NCI-H748 treated with DMSO at 0.1 percent for 48 hours (cell line): ENCODE data around the gene RNF180.
"Not testable (repeated sequence)": the region's sequence is repeated elsewhere in the genome, so short reads cannot be mapped to it uniquely, and the experiment has no call there.

ENCODE experiments used
- DNase-seq: peaks from one replicate; lab custom pipeline; 2025; lab: John Stamatoyannopoulos, UW

Gene RNF180

GRCh38 chr5:64181440-64181839 lies 15.8 kb downstream of the RNF180 start:
- no peak for DNase-seq

GRCh38 chr5:64183956-64184355 lies 18.3 kb downstream of the RNF180 start:
- DNase-seq, result no peak

DNA sequence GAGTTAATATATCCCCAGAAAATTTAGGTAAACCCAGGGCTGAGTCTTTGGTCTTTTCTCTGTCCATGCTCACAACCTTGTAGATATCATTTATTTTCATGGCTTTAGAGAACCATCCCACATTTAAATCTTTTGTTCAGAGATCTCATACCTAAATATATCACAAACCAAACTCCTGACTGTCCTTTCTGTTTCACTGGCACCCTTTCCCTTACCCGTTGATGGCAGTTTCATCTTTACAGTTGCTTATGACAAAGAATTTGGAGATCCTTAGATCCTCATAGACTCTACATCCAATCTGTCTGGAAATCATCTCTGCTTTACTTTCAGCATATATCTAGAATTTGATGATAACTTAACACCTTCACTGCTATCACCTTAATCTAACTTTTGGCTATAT lies 19.2 kb downstream of the RNF180 start:
- DNase-seq, result no peak

- DNase-seq, result no peak
Observed at GRCh38 chr5:64188776-64189175, 23.1 kb downstream of the RNF180 start.

DNA sequence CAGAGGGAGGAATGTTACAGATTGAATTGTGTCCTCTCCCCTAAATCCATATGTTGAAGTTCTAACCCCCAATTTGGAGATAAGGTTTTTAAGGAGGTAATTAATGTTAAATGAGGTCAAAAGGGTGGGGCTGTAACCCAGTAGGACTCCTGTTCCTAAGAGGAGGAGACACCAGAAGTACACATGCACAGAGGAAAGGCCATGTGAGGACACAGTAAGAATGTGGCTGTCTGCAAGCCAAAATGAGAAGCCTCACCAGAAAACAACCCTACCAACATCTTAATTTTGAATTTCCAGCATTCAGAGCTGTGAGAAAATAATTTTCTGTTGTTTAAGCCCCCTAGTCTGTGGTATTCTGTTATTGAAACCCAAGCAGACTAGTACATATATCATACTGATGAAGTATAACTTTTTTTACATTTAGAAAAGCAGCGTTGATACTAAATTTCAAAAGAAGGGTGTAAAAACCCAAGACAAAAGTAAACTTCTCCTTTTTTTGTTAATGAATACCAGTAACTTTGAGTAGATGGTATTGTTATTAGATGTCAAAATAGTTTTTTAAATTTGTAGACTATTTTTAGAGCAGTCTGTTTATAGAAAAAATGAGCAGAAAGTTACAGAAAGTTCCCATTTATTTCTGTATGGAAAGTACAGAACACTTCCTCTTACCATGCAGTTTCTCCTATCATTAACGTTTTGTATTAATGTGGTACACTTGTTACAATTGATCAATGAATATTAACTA lies 25.1 kb downstream of the RNF180 start:
- no peak for DNase-seq

DNA sequence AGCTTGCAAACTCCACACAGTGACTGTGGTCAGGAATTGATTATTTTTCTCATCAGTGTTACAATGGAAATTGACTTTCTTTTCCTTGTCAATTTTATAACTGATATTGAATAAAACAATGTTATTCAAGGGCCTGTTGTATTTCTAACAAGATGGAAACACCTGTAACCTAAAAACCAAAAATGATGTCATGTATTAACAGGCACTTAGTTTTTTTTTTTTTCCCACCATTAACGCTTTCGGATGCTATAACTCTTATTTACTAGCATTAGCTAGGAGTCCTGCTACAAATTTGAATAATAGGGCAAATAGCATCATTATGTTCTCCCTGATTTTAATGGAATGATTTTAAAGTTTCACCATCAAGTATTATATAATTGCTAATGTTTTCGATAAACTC lies 30.3 kb downstream of the RNF180 start:
- DNase-seq, result no peak

DNA sequence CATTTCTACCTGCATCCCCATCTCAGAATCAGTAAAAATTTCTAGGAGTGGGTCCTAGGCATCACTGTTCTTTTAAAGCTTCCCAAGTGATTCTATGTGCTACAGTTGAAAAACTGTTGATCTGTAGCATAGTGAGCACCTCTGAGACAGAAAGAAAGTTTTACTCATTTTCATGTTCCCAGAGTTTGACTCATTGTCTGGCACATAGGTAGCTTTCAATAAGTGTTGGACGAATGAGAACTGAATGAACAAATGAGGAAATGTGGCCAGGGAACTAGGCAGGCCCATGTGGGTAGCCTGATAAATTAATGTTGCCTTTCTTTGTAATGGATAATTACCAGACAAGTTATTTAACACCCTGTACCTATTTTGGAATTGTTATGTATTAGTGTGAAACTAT lies 33.8 kb downstream of the RNF180 start:
- DNase-seq, result no peak

GRCh38 chr5:64201996-64202395 lies 36.4 kb downstream of the RNF180 start:
- DNase-seq, result no peak

GRCh38 chr5:64206653-64207052 lies 41.0 kb downstream of the RNF180 start:
- DNase-seq, result no peak

GRCh38 chr5:64207978-64208377 lies 42.3 kb downstream of the RNF180 start:
- no peak for DNase-seq

- no peak for DNase-seq
Observed at GRCh38 chr5:64209353-64209752, 43.7 kb downstream of the RNF180 start.

DNA sequence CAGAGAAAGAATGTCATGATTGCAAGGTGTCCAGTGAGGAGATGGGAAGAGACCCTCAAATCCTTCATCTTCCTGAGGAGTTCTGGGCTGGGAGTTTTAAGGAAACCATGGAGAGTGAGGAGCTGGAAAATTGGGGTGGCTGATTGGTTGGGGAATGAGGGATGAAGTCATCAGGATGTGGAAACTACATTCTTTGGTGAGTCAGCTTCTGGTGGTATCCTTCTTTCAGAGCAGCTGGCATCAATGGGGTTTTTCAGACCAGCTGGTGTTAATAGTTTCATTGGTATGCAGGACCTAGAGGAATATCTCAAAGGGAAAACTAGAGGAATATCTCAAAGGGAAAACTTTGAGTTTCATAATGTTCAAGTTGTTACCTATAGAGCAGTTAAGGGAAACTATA lies 45.2 kb downstream of the RNF180 start:
- no peak for DNase-seq

DNA sequence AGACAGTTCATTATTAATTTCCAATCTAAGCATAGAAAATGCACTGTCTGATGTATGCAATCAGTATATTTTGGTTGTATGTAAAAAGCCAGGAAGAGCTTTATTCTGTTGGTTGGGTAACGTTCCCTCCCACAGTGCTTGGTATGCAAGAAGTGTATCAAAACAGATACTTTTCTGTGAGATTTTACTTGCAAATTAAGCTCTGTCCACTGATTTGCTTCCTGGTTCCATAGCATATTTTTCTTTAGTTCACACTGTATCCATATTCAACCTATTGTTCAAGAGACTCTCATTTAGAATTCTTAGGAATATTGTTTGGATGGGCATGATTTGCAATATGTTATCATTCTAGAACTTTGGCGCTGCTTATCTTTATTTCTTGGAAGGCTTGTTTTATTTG lies 47.4 kb downstream of the RNF180 start:
- no peak for DNase-seq

- DNase-seq, result no peak
Observed at GRCh38 chr5:64213531-64213930, 47.9 kb downstream of the RNF180 start.

DNA sequence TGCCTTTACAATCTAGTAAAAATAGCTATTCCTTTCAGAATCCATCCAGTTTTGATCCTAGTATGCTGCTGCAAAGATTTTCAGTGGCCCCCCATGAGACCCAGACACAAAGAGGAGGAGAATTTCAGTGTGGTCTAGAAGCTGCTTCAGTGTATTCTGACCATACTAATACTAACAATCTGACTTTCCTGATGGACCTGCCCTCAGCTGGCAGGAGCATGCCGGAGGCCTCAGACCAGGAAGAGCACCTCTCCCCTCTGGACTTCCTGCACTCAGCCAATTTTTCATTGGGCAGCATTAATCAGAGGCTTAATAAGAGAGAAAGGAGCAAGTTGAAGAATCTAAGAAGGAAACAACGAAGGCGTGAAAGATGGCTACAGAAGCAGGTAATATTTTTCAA lies 48.5 kb downstream of the RNF180 start:
- DNase-seq, result no peak

GRCh38 chr5:64221911-64222310 lies 56.3 kb downstream of the RNF180 start:
- DNase-seq, result no peak

DNA sequence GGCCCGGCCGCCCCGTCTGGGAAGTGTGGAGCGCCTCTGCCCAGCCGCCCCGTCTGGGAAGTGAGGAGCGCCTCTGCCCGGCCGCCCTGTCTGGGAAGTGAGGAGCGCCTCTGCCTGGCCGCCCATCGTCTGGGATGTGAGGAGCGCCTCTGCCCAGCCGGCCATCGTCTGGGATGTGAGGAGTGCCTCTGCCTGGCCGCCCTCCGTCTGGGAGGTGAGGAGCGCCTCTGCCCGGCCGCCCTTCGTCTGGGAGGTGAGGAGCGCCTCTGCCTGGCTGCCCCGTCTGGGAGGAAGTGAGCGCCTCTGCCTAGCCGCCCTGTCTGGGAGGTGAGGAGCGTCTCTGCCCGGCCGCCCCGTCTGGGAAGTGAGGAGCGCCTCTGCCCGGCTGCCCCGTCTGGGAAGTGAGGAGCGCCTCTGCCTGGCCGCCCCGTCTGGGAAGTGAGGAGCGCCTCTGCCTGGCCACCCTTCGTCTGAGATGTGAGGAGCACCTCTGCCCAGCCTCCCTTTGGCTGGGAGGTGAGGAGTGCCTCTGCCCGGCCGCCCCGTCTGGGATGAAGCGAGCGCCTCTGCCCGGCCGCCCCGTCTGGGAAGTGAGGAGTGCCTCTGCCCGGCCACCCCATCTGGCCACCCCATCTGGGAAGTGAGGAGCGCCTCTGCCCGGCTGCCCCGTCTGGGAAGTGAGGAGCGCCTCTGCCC lies 59.8 kb downstream of the RNF180 start:
- not testable (repeated sequence) for DNase-seq

- not testable (repeated sequence) for DNase-seq
Observed at GRCh38 chr5:64227131-64227537, 61.5 kb downstream of the RNF180 start.

DNA sequence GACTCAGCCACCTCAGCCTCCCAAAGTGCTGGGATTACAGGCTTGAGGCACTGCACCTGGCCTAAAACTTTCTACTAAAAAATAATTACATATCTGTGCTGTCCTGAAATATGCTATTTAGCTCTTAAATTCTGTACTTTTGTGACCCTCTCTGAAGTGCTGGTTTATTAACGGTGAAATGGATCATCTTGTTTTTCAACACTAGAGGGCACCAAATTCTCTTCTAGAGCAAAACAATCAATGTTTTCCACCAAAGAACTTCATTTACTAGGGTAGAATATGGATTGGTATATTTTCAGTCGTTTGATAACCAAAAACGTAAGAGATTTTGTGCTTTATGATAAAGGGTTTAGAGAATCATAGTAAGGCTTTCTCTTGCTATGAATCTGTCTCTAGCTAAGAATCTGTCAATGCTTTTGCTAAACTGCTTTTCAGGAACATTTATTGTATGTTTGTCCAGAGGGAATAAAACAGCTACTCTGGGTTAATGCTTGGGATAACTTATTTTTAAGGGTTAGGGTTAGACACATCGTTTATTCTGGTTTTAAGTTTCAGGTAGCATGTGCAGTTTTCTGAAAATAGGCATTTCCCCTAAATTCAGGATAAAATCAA lies 63.6 kb downstream of the RNF180 start:
- peak; percentile 30 for DNase-seq

DNA sequence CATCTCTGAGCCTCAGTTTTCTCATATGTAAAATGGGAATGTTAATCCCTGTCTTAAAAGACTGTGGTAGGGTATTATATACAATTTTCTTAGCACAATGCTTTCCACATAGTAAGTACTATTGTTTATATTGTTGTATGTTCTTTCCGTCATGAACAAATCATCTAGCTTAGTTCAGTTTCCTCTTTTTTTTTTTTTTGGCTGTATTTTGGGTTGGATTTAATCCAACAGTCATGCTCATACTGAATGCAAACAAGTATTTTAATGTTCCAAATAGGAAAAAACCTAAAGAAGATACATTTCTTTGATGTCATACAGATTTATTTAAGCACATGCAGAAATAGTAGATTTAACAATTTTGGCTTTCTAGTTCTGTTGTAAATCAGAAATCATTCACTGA lies 95.1 kb downstream of the RNF180 start:
- DNase-seq, result no peak

- DNase-seq, result no peak
Observed at GRCh38 chr5:64269164-64269563, 103.5 kb downstream of the RNF180 start.

DNA sequence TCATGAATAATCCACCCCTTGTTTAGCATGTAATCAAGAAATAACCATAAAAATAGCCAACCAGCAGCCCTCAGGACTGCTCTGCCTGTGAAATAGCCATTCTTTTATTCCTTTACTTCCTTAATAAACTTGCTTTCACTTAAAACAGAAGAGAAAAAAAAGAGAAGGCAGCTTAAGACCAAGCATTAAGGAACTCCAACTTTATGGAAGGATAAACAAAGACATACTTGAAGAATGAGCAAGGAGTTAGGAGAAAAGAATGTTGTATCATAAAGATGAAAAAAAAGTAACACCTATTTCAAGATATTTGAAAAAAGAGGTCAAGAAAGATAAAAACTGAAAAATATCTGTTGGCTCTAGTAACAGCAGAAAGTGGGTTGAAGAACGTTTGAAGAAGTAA lies 107.6 kb downstream of the RNF180 start:
- DNase-seq, result no peak
